Anterior cingulate cortex (tissue), 58 donors: ENCODE results near the gene SLC22A16.
"Not testable (repeated sequence)": the region's sequence is repeated elsewhere in the genome, so short reads cannot be mapped to it uniquely, and the experiment has no call there.

Source experiments
- DNase-seq, 58 donors: peaks; one replicate each; lab custom pipeline; 2025; lab: John Stamatoyannopoulos, UW

The SLC22A16 gene, protein sequence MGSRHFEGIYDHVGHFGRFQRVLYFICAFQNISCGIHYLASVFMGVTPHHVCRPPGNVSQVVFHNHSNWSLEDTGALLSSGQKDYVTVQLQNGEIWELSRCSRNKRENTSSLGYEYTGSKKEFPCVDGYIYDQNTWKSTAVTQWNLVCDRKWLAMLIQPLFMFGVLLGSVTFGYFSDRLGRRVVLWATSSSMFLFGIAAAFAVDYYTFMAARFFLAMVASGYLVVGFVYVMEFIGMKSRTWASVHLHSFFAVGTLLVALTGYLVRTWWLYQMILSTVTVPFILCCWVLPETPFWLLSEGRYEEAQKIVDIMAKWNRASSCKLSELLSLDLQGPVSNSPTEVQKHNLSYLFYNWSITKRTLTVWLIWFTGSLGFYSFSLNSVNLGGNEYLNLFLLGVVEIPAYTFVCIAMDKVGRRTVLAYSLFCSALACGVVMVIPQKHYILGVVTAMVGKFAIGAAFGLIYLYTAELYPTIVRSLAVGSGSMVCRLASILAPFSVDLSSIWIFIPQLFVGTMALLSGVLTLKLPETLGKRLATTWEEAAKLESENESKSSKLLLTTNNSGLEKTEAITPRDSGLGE

DNA sequence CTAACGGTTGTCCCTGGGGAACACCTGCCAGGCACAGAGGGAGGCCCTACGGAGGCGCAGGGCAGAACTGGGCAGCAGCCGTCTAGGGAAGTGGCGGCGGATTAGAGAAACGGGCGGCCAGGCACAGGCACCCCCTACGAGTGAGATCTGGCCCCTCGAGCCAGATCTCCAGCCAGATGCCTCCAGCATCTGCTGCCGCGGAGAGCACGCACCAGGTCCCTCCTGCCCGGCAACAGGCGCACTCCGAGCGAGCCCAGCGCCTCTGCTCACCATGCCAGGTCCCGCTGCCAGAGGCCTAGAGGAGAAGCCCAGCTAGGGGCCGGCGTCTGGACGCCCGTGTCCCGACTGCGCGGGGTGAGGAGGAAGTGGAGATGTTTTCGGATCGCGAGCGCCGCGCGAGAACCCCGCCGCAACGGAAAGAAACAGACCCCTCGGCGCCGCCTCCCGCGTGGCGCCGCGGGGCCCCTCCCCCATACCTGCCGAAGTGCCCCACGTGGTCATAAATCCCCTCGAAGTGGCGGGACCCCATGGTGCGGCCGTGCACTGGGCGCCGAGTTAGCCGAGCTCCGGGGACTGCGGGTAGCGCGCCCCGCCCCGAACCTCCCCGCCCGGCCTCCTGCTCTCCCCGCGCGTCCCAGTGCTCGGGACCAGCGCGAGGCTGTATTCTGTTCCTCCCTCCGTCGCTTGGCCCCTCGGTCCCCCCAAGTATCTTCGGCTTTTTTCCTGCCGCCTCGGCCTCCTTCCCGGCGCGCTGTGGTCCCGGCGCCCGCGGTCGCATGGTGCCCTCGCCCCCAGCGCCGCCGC lies at the start of gene SLC22A16:
SLC22A16 (minus strand) TSS at position 568 of the 804 bp plus-strand sequence; CDS start at position 529, 39 bp downstream.
- no peak for DNase-seq

DNA sequence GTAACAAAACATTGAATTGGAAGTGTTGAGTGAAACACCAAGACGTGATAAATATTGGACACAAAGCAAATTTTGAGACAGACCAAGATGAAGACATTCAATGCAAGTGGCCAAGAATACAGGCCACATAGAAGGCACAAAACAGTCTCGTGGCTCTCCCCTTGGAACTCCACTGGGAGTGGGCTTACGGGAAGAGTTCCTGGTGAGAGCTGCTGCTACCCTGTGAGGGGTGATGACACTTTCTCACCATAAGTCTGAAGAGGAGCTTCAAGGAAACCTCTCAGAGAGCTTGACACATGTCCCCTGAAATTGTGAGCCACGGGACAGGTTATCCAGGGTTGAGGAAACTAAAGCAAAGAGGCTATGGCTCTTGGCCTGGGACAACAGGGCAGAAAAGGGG lies 48.6 kb upstream of the SLC22A16 start:
- no peak for DNase-seq

DNA sequence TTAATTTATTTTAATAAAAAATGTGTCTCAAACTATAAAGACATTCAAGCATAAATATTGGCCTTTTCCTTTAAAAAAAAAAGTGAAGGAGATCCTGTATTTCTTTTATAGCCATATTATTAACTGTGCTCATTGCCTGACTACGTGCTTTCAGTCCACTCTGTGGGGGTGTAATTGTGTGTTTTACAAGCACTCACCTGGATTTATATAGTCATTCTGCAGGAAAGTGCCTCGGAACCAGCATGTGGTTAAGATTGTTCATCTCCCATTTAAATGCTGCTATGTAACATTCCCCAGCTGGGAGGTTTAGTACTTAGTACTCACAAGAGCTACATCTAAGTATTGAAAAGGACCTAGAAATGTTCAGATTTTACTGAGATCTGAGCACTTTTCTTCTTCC lies 47.9 kb upstream of the SLC22A16 start:
- DNase-seq = no peak

DNA sequence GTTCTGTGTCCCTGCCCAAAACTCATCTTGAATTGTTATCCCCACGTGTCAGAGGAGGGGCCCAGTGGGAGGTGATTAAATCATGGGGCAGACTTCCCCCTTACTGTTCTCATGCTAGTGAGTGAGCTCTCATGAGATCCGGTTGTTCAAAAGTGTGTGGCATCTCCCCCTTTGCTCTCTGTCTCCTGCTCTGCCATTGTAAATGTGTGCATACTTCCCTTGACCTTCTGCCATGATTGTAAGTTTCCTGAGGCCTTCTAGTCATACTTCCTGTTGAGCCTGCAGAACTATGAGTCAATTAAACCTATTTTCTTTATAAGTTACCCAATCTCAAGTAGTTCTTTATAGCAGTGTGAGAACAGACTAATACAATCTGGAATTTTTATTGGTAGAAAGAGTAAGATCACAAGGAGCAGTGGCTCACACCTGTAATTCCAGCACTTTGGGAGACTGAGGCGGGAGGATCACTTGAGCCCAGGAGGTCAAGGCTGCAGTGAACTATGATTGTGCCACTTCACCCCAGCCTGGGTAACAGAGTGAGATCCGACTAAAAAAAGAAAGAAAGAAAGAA lies 47.1 kb upstream of the SLC22A16 start:
- DNase-seq = no peak

DNA sequence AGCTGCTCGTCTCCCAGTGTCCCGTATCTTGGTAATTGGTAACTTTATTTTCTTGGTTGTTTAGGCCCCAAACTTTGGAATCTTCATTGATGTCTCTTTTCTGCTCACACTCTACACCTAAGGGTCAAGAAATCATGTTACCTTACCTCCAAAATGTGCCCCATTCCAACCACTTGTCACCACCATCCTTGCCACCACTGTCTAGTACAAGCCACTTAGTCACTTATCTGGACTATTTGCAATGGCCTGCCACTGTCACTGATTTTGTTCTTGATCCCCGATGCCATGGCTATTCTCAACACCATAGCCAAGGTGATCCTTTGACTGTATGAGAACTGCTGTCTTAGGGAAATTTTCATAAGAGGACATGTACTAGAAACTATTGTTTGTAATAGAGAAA lies 46.0 kb upstream of the SLC22A16 start:
- no peak for DNase-seq

DNA sequence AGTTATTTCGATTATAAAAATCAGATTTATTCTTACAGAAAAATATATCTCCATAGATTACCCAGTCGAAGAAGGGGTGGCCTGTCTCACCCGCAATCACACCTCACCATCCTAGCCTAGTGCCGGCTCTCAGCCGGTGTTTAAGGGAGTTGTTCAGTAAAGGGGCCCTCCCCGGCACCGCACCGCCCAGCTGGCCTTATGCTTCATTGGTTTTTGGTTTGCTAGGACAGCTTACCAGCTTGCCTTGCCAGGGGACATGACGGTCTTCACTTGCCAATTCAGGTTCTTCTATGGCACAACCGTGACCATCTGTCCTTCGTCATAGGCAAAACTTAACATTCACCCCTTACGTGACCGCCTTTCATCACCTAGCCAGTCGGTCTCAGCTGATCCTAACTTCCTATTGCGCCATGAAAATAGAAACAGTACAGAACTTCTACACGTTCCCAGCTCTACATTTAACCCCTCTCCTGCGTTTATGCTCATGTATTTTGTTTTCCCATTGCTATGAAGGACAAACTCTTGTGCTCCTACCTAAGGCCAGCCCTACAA lies 44.7 kb upstream of the SLC22A16 start:
- no peak for DNase-seq

DNA sequence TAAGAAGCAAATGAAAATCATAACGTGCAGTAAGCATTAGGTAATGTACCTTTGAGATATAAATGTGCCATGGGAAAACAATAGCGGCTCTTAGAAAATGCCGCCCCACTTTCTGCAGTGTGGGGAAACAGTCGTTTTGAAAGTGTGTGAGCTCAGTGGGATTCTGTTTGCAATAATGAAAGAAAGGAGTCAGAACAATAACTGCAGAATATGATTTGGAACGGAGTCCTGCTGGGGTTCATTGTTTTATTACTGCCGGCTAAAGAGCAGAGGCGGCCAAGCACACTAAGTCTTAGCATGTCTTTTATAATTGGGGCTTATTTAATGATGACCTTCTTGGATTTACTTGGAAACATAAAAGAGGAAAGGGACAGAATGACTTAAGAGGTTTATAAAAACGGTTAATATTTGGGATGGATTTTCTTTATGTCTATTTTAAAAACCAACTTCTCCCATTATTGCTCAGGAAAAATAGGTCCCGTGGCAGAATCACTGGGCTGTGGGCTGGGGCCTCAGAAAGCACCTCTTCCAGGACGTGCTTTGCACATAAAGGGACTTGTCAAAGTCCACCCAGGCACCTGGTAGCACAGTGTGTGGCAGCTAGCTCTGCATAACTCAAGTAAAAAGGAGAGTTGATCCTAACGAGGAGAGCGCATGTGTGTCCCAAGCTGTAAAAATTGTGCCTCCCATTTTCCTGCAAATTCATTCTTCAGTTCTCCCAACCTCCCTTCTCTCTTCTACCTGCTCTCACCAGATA lies 44.0 kb upstream of the SLC22A16 start:
- DNase-seq = no peak

DNA sequence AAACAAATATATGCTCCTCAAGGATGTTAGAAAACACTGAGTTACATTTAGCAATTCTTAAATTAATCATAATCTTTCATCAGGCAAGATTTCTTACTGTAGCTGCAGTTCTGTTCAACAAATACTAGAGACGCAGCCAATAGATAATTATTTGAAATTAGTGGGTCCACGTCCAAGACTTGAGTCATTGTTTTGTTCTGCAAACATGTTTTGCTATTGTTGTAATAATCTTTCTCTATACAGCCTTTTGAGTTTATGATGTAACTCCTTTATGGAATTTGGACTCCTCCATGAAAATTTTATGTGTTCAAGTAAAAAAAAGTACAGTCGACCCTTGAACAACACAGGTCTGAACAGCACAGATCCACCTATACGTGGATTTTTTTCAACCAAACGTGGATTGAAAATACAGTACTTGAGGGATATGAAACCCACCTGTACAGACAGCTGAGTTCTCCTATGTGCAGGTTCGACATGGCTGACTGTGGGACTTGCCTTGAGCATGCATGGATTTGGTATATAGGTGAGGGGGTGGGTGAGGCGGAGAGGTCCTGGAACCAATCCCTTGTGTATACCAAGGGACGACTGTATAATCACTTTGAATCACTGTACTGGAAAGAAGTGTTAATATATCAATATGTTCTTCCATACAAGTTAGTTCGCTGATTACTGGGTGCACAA lies 41.3 kb upstream of the SLC22A16 start:
- DNase-seq = no peak

DNA sequence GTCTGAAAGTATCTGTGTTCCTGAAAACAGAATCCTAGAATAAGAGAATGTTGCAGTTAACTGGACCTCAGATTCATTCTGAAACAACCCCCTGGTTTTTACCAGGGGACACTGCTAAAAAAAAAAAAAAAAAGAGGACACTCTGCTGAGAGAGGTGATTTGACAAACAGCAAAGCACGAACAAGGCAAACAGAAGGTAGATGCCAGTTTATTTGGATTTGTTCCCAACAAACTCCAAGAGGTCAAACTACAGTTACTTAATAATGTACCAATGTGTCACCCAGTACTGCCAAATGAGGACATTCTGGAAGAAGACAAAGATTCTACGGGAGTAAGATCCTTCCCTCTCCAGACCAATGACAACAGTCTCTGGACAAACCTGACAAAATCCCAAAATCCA lies 40.6 kb upstream of the SLC22A16 start:
- DNase-seq = no peak

DNA sequence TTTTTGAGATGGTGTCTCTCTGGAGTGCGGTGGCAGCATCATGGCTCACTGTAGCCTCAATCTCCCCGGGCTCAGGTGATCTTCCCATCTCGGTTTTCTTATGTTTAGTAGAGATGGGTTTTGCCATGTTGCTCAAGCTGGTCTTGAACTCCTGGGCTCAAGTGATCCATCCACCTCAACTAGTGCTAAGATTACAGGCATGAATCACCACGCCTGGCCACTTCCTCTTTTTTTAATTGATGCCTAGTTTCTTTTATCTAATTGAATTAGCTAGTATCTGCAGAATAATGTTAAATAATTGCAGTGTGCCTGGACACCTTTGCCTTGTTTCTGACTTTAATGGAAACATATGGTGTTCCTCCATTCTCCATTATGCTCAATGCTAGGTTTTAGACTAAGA lies 38.4 kb upstream of the SLC22A16 start:
- DNase-seq = no peak

DNA sequence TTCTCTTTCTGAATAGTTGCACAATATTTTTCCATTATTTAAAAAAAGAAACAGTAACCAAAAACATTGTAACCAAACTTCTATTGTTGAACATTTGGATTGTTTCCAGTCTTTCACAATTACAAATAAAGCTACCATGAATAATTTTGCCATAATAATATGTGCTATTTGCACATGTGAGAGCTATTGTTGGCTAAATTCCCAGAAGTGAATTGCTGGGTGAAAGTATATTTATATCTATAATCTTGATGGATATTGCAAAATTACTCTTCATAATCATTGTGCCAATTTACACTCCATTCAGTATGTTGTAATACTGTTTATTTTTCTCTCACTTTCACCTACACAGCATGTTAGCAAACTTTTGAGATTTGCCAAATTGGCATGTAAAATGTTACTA lies 36.6 kb upstream of the SLC22A16 start:
- DNase-seq = no peak

DNA sequence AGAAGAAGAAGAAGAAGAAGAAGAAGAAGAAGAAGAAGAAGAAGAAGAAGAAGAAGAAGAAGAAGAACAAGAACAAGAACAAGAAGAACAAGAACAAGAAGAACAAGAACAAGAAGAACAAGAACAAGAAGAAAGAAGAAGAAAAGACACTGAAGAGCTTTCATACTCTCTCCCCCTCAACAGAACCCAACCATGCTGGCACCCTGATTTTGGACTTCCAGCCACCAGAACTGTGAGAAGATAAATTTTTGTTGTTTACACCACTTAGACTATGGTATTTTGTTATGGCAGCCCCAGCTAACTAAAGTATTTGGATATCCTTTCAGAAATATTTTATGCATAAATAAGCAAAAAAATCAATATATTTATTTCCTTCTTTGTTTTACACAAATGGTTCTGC lies 36.1 kb upstream of the SLC22A16 start:
- not testable (repeated sequence) for DNase-seq

DNA sequence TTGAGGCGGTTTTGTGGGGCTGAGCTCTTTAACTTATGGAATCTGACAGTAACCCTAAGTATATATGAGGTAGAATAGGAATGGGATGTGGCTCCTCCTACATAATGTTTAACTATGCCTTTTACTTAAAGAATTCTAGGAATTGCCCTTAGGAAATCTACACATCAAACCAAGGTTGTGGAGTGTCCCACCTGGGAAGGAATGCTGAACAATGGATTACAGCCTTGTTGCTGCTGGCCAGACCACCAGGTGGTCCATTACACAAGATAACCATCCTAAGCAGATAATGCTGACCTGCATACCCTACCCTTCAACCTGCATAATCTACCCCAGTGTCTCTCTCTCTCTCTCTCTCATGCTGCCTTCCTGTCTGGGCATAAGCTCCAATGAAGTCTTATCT lies 35.0 kb upstream of the SLC22A16 start:
- no peak for DNase-seq

DNA sequence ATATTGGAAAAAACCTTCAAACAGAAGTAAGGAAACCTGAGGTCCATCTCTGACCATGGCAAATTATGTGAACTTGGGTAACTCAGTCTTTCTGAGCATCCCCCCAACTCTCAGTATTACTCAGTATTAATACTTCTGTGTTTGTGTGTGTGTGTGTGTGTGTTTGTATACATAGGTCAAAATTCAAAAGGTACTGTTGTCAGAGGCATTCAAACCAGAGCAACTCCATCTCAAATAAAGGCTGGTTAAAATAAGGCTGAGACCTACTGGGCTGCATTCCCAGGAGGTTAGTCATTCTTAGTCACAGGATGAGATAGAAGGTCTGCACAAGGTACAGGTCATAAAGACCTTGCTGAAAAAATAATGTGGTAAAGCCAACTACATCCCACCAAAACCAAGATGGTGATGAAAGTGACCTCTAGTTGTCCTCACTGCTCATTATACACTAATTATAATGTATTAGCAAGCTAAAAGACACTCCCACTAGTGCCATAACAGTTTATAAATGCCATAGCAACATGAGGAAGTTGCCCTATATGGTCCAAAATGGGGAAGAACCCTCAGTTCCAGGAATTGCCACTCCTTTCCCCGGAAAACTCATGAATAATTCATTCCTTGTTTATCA lies 33.3 kb upstream of the SLC22A16 start:
- DNase-seq = no peak

DNA sequence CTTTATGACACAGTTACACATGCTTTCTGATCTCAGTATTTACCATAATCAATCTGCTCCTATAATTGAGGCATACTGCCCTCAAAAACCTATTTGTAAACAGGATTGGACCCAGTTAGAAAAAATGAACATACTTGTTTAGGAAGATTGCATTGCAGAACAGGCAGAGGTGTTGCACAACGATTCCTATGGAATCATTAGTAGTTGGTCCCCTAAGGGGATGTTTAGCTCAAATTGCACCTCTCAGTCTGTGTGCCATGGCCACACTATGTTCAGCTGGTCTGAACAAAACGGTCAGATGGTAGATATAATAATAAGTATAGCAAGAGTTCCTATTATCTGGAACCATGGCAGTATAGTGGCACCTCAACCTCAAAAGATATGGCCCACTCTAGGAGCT lies 28.5 kb upstream of the SLC22A16 start:
- not testable (repeated sequence) for DNase-seq

DNA sequence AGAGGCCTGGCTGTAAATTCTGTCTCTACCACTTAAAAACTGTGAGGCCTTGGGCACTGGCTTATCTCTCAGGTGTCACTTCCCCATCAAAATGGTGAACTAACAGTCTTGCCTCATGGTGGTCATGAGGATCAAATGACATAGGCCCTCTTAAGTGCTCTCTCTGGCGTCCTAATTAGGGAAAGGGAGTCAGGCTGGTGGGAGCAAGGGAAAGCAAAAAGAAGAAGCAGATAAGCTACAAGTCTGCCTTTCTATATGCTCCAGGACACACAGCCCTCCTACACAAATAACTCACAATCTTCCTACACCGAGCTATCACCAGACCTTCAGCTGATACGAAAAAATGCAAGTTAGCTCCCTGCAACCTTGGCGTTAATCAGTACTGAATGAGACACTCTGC lies 19.5 kb upstream of the SLC22A16 start:
- no peak for DNase-seq

DNA sequence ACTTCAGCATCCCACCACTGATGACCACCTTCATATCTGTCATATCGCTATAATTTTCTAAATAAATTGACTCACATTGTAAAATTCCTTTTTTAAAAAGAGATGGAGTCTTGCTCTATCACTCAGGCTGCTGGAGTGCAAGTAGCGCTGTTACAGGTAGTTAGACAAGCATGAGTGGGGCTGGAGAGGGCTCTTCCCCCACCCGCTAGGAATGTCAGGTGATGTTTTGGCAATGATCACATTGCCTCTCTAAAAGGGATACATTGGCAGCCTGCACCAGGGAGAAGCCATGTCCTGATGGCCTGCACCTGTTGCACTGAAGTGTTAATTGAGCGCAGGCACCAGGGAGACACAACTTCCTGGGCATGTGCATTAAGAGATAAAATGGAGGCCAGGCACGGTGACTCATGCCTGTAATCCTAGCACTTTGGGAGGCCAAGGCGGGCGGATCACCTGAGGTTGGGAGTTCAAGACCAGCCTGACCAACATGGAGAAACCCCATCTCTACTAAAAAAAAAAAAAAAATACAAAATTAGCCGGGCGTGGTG lies 16.9 kb upstream of the SLC22A16 start:
- no peak for DNase-seq

DNA sequence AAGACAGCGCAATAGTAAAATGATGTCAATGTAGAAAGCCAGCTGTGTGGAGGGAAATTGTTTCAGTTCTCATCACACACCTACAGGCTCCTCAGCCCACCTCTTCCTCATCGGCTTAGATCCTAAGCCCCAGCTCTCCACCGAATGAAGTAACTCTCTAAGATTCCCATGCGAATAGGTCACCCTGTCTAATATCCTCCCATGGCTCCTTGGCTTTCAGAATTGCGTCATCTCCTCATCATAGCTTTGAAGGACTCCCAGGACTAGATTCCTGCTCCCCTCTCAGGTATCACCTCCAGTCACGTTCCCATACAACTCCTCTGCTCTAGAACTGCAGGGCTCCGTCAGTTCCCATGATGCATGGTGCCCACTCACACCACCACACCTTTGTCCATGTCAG lies 16.2 kb upstream of the SLC22A16 start:
- DNase-seq = no peak
